Fibroblast of upper back skin (primary cell): ENCODE data around the gene ZNF43.
"Not testable (repeated sequence)": the region's sequence is repeated elsewhere in the genome, so short reads cannot be mapped to it uniquely, and the experiment has no call there.

Source experiments
- DNase-seq: peaks from one replicate; pipeline ENCODE4 v3.0.0-alpha.2; 2013

The ZNF43 gene

GRCh38 chr19:21789466-21790085, 46.4 kb downstream of the ZNF43 start:
- no peak for DNase-seq

GRCh38 chr19:21786936-21787335, 49.0 kb downstream of the ZNF43 start:
- DNase-seq: no peak

DNA sequence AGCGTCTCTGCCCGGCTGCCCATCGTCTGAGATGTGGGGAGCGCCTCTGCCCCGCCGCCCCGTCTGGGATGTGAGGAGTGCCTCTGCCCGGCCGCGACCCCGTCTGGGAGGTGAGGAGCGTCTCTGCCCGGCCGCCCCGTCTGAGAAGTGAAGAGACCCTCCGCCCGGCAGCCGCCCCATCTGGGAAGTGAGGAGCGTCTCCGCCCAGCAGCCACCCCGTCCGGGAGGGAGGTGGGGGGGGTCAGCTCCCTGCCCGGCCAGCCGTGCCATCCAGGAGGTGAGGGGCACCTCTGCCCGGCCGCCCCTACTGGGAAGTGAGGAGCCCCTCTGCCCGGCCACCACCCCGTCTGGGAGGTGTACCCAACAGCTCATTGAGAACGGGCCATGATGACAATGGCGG, 60.2 kb downstream of the ZNF43 start:
- DNase-seq: not testable (repeated sequence)

DNA sequence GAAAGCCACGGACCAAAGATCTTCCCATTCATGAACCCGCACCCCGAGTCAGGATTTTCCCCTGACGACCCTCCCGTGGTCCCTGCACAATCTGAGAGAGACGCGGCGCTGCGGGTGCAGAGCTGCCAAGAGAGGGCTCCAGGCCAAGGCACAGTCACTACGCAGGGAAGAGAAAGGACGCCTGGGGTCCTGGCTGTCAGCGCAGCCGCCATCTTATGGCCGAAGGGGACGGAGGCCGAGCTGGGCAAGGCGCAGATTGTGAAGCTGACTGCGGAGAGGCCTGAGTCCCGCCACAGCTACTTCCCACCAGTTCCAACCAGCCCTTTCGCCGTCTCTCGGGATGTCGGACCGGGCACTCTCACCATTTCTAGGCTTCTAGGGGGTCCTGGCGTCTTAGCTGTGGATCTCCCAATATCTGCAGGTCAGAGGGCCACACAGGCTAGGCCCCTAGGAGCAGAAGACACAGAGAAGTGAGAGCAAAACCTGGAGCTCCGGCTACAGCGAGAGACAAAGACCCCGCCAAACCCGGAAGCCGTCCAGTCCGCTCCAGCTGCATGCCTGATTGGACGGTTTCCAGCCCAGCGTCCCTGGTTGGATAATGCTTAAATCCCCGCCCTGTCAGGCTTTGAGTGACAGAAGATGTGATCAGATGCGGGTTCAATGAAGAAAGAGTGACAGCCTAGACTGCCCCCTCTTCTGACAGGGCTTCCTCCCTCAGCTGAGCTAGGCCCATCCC, 68.7 kb downstream of the ZNF43 start, which contains the start of gene ZNF100:
Gene ZNF100 (minus strand): TSS at position 515 of the 736 bp plus-strand sequence. CDS start 150 bp downstream, at position 365.
- peak; percentile 93 for DNase-seq

DNA sequence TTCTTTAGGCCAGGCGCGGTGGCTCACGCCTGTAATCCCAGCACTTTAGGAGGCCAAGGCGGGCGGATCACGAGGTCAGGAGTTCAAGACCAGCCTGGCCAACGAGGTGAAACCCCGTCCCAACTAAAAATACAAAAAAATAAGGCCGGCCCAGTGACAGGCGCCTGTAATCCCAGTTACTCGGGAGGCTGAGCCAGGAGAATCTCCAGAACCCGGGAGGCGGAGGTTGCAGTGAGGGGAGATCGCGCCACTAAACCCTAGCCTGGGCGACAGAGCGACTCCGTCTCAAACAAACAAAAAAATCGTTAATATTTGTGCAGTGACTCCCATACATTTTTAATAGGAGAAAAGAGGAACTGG, 69.3 kb downstream of the ZNF43 start:
- not testable (repeated sequence) for DNase-seq

GRCh38 chr19:21765151-21765550, 70.8 kb downstream of the ZNF43 start:
- DNase-seq: no peak

GRCh38 chr19:21761547-21761946, 74.4 kb downstream of the ZNF43 start:
- DNase-seq: not testable (repeated sequence)

DNA sequence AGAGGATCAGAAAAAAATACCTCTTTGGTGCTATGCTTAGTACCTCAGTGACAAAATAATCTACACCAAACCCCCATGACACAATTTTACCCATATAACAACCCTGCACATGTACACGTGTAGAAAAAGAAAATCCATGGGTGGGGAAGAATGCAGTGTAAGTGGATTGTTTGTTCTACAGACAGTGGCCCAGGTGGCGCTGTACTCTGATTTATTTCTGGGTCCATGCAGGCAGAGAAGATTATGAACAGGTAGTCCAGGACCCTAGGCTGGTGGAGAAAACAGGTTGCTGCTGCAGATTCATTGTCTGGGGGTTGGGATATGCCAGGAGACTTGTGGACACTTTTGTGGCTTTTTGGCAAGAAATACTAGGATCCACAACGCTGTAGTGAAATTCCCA, 77.7 kb downstream of the ZNF43 start:
- DNase-seq: no peak

GRCh38 chr19:21755555-21755954, 80.4 kb downstream of the ZNF43 start:
- not testable (repeated sequence) for DNase-seq
